DOHH2 (cell line): Measurements from ENCODE around the gene CRTAP.
"Not testable (repeated sequence)": the region's sequence is repeated elsewhere in the genome, so short reads cannot be mapped to it uniquely, and the experiment has no call there.

Experiments
- H3F3A ChIP-seq: fragments of 200-600 bp; sonication (generic), shearing (Covaris generic); 2 replicates; pipeline ENCODE4 v1.6.0; 2016; ENCODE audit warnings: antibody characterized with exemption, mild to moderate bottlenecking; ENCODE audit not compliant: control insufficient read depth, insufficient read depth
- H3K27ac ChIP-seq: fragments of 200-600 bp; sonication (generic); 2 replicates; pipeline ENCODE4 v1.5.1; 2014; ENCODE audit warnings: low read depth, mild to moderate bottlenecking, low read length, moderate library complexity
- H3K27me3 ChIP-seq: fragments of 200-600 bp; sonication (generic); 2 replicates; pipeline ENCODE4 v1.6.1; 2014; ENCODE audit warnings: mild to moderate bottlenecking, low read length, mixed read lengths; ENCODE audit not compliant: control insufficient read depth
- H3K36me3 ChIP-seq: fragments of 200-600 bp; sonication (generic); 2 replicates; pipeline ENCODE4 v1.6.1; 2014; ENCODE audit warnings: mild to moderate bottlenecking, low read length, moderate library complexity, mixed read lengths; ENCODE audit not compliant: control insufficient read depth
- H3K4me1 ChIP-seq: fragments of 200-600 bp; sonication (generic); 2 replicates; pipeline ENCODE4 v1.6.1; 2014; ENCODE audit warnings: mild to moderate bottlenecking, low read length, mixed read lengths; ENCODE audit not compliant: control insufficient read depth
- H3K4me2 ChIP-seq: fragments of 200-600 bp; sonication (generic); 2 replicates; pipeline ENCODE4 v1.6.0; 2014; ENCODE audit warnings: mild to moderate bottlenecking, low read length, moderate library complexity
- H3K4me3 ChIP-seq: fragments of 200-600 bp; sonication (generic); 2 replicates; pipeline ENCODE4 v1.5.1; 2014; ENCODE audit warnings: mild to moderate bottlenecking, low read length, mixed read lengths
- H3K79me2 ChIP-seq: fragments of 200-600 bp; sonication (generic); 2 replicates; pipeline ENCODE4 v1.6.1; 2014; ENCODE audit warnings: mild to moderate bottlenecking, low read length, mixed read lengths; ENCODE audit not compliant: control insufficient read depth
- H3K9me2 ChIP-seq: fragments of 200-600 bp; sonication (generic); replicated peaks from 2 replicates; pipeline ENCODE4 v1.6.1; 2014; ENCODE audit warnings: mild to moderate bottlenecking, low read length, mixed read lengths; ENCODE audit not compliant: control insufficient read depth
- H3K9me3 ChIP-seq: fragments of 200-600 bp; sonication (generic); 2 replicates; pipeline ENCODE4 v1.6.1; 2014; ENCODE audit warnings: antibody characterized with exemption, low read length, mixed read lengths; ENCODE audit not compliant: control insufficient read depth, insufficient read depth
- H4K20me1 ChIP-seq: fragments of 200-600 bp; sonication (generic); 2 replicates; pipeline ENCODE4 v1.6.0; 2014; ENCODE audit warnings: low read depth, mild to moderate bottlenecking, antibody characterized with exemption, low read length, moderate library complexity; ENCODE audit not compliant: control insufficient read depth, insufficient read depth
- EZH2phosphoT487 ChIP-seq: fragments of 200-600 bp; sonication (generic); IDR thresholded peaks from 2 replicates; pipeline ENCODE4 v1.6.1; 2017; ENCODE audit warnings: borderline replicate concordance, mild to moderate bottlenecking, antibody characterized with exemption, low read length, moderate library complexity, mixed read lengths
- TF ChIP-seq, protein P1 (sequence below): fragments of 200-600 bp; sonication (generic); IDR thresholded peaks from one replicate; pipeline ENCODE4 v1.5.1; 2014; ENCODE audit warnings: antibody characterized with exemption, mild to moderate bottlenecking, low read depth, low read length; ENCODE audit not compliant: poor library complexity, severe bottlenecking

The CRTAP gene

DNA sequence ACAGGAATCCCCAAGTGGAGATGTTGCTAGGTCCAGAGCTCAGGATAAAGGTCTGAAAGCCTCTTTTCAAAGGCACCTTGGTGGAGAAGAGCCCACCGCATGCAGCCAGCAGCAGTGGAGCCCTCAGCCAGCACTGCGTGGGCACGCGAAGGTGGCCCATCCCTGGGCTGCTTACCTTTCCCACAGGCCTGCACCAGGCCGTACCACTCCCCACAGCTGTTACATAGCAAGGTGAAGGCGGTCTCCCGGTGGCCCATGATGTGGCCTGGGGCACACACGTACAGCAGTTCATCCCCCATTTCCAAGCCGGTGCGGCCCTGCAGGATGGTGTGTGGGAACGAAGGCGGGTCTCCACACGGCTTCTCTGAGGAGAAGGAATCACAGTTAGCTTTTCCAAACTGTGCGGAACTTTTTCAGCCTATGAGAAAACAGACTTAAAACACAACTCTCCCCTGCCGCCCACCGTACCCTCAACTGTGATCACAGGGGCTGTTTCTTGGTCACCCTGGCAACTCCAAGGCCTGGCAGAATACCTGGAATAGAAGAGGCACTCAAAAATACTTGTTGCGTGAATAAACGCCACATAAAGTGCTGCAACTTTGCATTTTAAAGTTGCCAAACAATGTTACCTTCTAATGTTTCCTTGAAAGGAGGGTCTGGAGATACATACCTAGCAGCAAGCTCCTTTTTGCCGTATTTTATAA is 61.0 kb downstream of the CRTAP start:
- Histone ChIP-seq H3K4me1 (peaks cover 4% of the 10 kb centered on the region), H3K4me2 (no peak overlapping the region), H3K4me3 (no peak overlapping the region), H3K9me3 (no peaks in the 10 kb centered on the region), H3K9me2 (no peaks in the 10 kb centered on the region), H3K27me3 (peaks cover 7% of the 10 kb centered on the region; the same call in 1 of the 2 replicates), H4K20me1 (no peaks in the 10 kb centered on the region), H3K36me3 (no peaks in the 10 kb centered on the region), H3K27ac (no peak overlapping the region), H3K79me2 (no peaks in the 10 kb centered on the region), H3F3A (no peaks in the 10 kb centered on the region)
- TF ChIP-seq EZH2phosphoT487 = no peak
- TF ChIP-seq, protein P1, sequence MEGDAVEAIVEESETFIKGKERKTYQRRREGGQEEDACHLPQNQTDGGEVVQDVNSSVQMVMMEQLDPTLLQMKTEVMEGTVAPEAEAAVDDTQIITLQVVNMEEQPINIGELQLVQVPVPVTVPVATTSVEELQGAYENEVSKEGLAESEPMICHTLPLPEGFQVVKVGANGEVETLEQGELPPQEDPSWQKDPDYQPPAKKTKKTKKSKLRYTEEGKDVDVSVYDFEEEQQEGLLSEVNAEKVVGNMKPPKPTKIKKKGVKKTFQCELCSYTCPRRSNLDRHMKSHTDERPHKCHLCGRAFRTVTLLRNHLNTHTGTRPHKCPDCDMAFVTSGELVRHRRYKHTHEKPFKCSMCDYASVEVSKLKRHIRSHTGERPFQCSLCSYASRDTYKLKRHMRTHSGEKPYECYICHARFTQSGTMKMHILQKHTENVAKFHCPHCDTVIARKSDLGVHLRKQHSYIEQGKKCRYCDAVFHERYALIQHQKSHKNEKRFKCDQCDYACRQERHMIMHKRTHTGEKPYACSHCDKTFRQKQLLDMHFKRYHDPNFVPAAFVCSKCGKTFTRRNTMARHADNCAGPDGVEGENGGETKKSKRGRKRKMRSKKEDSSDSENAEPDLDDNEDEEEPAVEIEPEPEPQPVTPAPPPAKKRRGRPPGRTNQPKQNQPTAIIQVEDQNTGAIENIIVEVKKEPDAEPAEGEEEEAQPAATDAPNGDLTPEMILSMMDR = no peak

DNA sequence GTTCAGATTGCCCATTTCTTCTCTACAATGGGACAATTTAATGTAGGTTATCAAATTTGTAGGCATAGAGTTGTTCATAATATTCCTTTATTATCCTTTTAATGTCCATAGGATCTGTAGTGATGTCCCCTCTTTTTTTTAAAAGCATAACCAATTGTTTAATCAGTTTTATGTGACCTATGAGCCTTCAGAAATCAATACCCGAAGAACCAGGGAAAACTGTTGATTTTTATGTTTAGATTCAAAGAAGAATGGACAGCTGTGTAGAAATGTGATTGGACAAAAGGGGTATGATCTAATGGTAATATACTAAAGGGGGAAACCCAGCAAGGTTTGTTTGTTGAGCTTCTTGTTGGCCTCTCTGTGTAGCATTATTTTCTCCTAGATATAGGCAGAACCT is 65.3 kb downstream of the CRTAP start:
- no peak overlapping the region for H3K4me3 ChIP-seq
- no peaks in the 10 kb centered on the region for H3K9me3 ChIP-seq
- TF ChIP-seq, protein P1 = no peak
- TF ChIP-seq EZH2phosphoT487 = no peak
- H3K9me2 ChIP-seq = no peaks in the 10 kb centered on the region
- H3K79me2 ChIP-seq = no peaks in the 10 kb centered on the region
- no peaks in the 10 kb centered on the region for H3F3A ChIP-seq
- H3K27ac ChIP-seq = no peak overlapping the region
- H4K20me1 ChIP-seq = no peaks in the 10 kb centered on the region
- no peaks in the 10 kb centered on the region for H3K4me1 ChIP-seq
- no peaks in the 10 kb centered on the region for H3K36me3 ChIP-seq
- H3K4me2 ChIP-seq = no peak overlapping the region
- peaks cover 7% of the 10 kb centered on the region; the same call in 1 of the 2 replicates for H3K27me3 ChIP-seq

DNA sequence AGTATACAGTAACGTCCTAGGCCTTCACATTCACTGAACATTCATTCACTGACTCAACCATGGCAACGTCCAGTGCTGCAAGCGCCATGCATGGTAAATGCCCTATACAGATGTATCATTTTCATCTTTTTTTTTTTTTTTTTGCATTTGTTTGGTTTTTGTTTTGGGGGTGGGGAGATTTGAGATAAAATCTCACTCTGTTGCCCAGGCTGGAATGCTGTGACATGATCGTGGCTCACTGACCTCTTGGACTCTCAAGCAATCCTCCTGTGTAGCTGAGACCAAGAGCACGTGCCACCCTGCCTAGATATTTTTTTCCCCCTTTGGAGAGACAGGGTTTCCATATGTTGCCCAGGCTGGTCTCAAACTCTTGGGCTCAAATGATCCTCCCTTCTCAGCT is 67.4 kb downstream of the CRTAP start:
- H3K27me3 ChIP-seq = peaks cover 10% of the 10 kb centered on the region; the same call in 1 of the 2 replicates
- no peak for TF ChIP-seq EZH2phosphoT487
- TF ChIP-seq, protein P1 = no peak

DNA sequence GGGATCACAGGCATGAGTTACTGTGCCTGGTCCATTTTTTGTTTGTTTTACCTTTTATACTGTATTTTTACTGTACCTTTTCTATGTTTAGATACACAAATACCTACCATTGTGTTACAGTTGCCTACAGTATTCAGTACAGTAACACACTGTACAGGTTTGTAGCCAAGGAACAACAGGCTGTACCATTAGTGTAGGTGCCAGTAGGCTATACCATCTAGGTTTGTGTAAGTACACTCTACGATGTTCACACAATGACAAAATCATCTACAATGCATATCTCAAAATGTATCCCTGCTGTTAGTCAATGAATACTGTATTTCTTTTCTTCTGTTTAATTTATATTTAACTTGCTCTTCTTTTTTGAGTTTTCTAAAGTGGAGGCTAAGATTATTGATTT is 67.8 kb downstream of the CRTAP start:
- not testable (repeated sequence) for H3K4me2 ChIP-seq, H3K9me3 ChIP-seq, H3K4me1 ChIP-seq, H3K36me3 ChIP-seq, H3K79me2 ChIP-seq, H3K27me3 ChIP-seq, H3F3A ChIP-seq, H4K20me1 ChIP-seq, H3K27ac ChIP-seq, H3K4me3 ChIP-seq, H3K9me2 ChIP-seq

More for the DNA sequence above, 67.4 kb downstream of the CRTAP start:
- Histone ChIP-seq H3K79me2 (no peaks in the 10 kb centered on the region), H3K9me2 (no peaks in the 10 kb centered on the region), H3K4me3 (no peak overlapping the region), H3K36me3 (no peaks in the 10 kb centered on the region), H3K9me3 (no peaks in the 10 kb centered on the region), H3K4me1 (no peaks in the 10 kb centered on the region), H4K20me1 (no peaks in the 10 kb centered on the region), H3F3A (no peaks in the 10 kb centered on the region), H3K4me2 (no peak overlapping the region), H3K27ac (no peak overlapping the region)
